Thoracic aorta (tissue), 2 donors: Measurements from ENCODE around the gene ERGIC1. TPM values are rescaled to one million over a fixed set of nuclear protein-coding genes. Genes with fewer than 3 reads are reported as not detected.
A peak's percentile ranks its signal among the peaks of the same experiment; 100 is the strongest.

Source experiments
- ATAC-seq: fragments of 150-250 bp; one replicate; pipeline ENCODE4 v1.8.0; 2017; ENCODE audit warnings: low read depth; ENCODE audit not compliant: insufficient number of reproducible peaks, low FRiP score
- DNase-seq: peaks from one replicate; pipeline ENCODE4 v3.0.0-alpha.2; 2020; ENCODE audit warnings: low spot score
- H3K27ac ChIP-seq, 2 donors: fragments of 200-600 bp; sonication (generic); 1 replicate in 1 of 2; 2 replicates in 1 of 2; pipeline ENCODE4 v1.5.1; 2016; ENCODE audit warnings: mild to moderate bottlenecking in 2 of 2, moderate library complexity in 2 of 2
- H3K27me3 ChIP-seq: fragments of 200-600 bp; sonication (generic); replicated peaks from 2 replicates; pipeline ENCODE4 v1.6.0; 2016; ENCODE audit warnings: mild to moderate bottlenecking; ENCODE audit not compliant: insufficient read depth
- H3K36me3 ChIP-seq: fragments of 200-600 bp; sonication (generic); one replicate; pipeline ENCODE4 v1.5.1; 2016
- H3K4me1 ChIP-seq, 2 donors: fragments of 200-600 bp; sonication (generic); 1 replicate in 1 of 2; 2 replicates in 1 of 2; pipeline versions ENCODE4 v1.5.1 to v1.6.0; 2016; ENCODE audit warnings: low read depth in 2 of 2, mild to moderate bottlenecking in 1 of 2; ENCODE audit not compliant: control insufficient read depth in 1 of 2
- H3K4me3 ChIP-seq: fragments of 200-600 bp; sonication (generic); 2 replicates; pipeline ENCODE4 v1.5.1; 2016; ENCODE audit warnings: mild to moderate bottlenecking
- H3K9me3 ChIP-seq: fragments of 200-600 bp; sonication (generic); 2 replicates; pipeline ENCODE4 v1.5.1; 2016
- CTCF ChIP-seq: fragments of 200-600 bp; sonication (generic); IDR thresholded peaks from one replicate; pipeline ENCODE4 v1.5.1; 2019; ENCODE audit warnings: antibody characterized with exemption
- total RNA-seq, 2 donors: library from RNA; depleted of rRNA; stranded (reverse); fragments of >200 nt; gene quantifications; one replicate each; pipeline versions ENCODE4 v1.1.0 to v1.2.3, GENCODE V29; 2016

ERGIC1 gene
- total RNA-seq, 2 donors from 2014 or later = 141 to 230 TPM

- Histone ChIP-seq H3K9me3 (no peaks in the 10 kb centered on the region), H3K36me3 (peaks cover 30% of the 10 kb centered on the region), H3K4me1 (peaks cover 0 to 17% of the 10 kb centered on the region in 2 donors), H3K27me3 (no peaks in the 10 kb centered on the region), H3K4me3 (no peak overlapping the region), H3K27ac (no peak overlapping the region)
- no peak for TF ChIP-seq CTCF
- no peak for ATAC-seq
- DNase-seq = no peak
These were observed 102.3 kb downstream of the ERGIC1 start for GRCh38 chr5:172936401-172936800.

- Histone ChIP-seq H3K9me3 (no peaks in the 10 kb centered on the region), H3K36me3 (peaks cover 33% of the 10 kb centered on the region), H3K4me1 (no peaks in the 10 kb centered on the region), H3K27ac (no peak overlapping the region), H3K4me3 (no peak overlapping the region), H3K27me3 (no peaks in the 10 kb centered on the region)
- DNase-seq (no peak), ATAC-seq (no peak)
- no peak for TF ChIP-seq CTCF
These were observed 105.0 kb downstream of the ERGIC1 start for GRCh38 chr5:172939071-172939470.

- Histone ChIP-seq H3K9me3 (no peaks in the 10 kb centered on the region), H3K27ac (peak overlapping the region in 1 of 2 donors; percentile 24), H3K4me1 (no peaks in the 10 kb centered on the region), H3K4me3 (no peak overlapping the region), H3K36me3 (peaks cover 29% of the 10 kb centered on the region), H3K27me3 (no peaks in the 10 kb centered on the region)
- ATAC-seq = no peak
- no peak for DNase-seq
- TF ChIP-seq CTCF = no peak
These were observed 105.7 kb downstream of the ERGIC1 start for GRCh38 chr5:172939611-172940267.

- no peaks in the 10 kb centered on the region for H3K9me3 ChIP-seq
- TF ChIP-seq CTCF = no peak
- H3K27ac ChIP-seq = peak overlapping the region in 1 of 2 donors; percentile 0
- no peaks in the 10 kb centered on the region for H3K27me3 ChIP-seq
- peaks cover 23% of the 10 kb centered on the region for H3K36me3 ChIP-seq
- no peak for ATAC-seq
- DNase-seq = no peak
- H3K4me3 ChIP-seq = no peak overlapping the region
- H3K4me1 ChIP-seq = no peaks in the 10 kb centered on the region
These were observed 106.4 kb downstream of the ERGIC1 start for GRCh38 chr5:172940268-172941066.

- DNase-seq = no peak
- no peak for ATAC-seq
- no peak overlapping the region for H3K4me3 ChIP-seq
- no peak for TF ChIP-seq CTCF
- peaks cover 0 to 6% of the 10 kb centered on the region in 2 donors for H3K4me1 ChIP-seq
- H3K9me3 ChIP-seq = no peaks in the 10 kb centered on the region
- H3K27ac ChIP-seq = peak overlapping the region in 1 of 2 donors; percentile 0
- H3K27me3 ChIP-seq = no peaks in the 10 kb centered on the region
- peaks cover 21% of the 10 kb centered on the region for H3K36me3 ChIP-seq
These were observed 107.0 kb downstream of the ERGIC1 start for GRCh38 chr5:172941067-172941516.
